DMS 273 (cell line): ENCODE results near the gene LRRC8E.

Experiments
- DNase-seq: peaks from one replicate; lab custom pipeline; 2025; ENCODE audit not compliant: unreplicated experiment; lab: John Stamatoyannopoulos, UW

Gene LRRC8E

GRCh38 chr19:7918615-7919421, 30.5 kb downstream of the LRRC8E start:
- DNase-seq, result no peak

GRCh38 chr19:7919610-7920518, 31.6 kb downstream of the LRRC8E start, which contains the start of gene SNAPC2:
SNAPC2 (plus strand) TSS chr19:7920338; CDS start chr19:7920367, 29 bp downstream.
- DNase-seq, result peak; percentile 98

GRCh38 chr19:7920519-7921301, 32.4 kb downstream of the LRRC8E start:
- DNase-seq, result peak; percentile 97

- peak; percentile 75 for DNase-seq
These were observed 33.1 kb downstream of the LRRC8E start for GRCh38 chr19:7921302-7921966.

GRCh38 chr19:7921967-7922835, 33.9 kb downstream of the LRRC8E start:
- no peak for DNase-seq

GRCh38 chr19:7922836-7923195, 34.5 kb downstream of the LRRC8E start:
- DNase-seq, result no peak

GRCh38 chr19:7923295-7924191, 35.2 kb downstream of the LRRC8E start:
- DNase-seq, result no peak

- DNase-seq, result peak; percentile 35
These were observed 35.9 kb downstream of the LRRC8E start for GRCh38 chr19:7924241-7924640.

GRCh38 chr19:7924651-7925170, 36.4 kb downstream of the LRRC8E start:
- no peak for DNase-seq

GRCh38 chr19:7925171-7925851, 37.0 kb downstream of the LRRC8E start:
- DNase-seq, result peak; percentile 91

- peak; percentile 87 for DNase-seq
These were observed 37.9 kb downstream of the LRRC8E start, which contains the start of gene CTXN1 for GRCh38 chr19:7926021-7926726. CTXN1 (minus strand) TSS chr19:7926135; CDS start chr19:7925538, 597 bp downstream.

GRCh38 chr19:7926727-7927604, 38.7 kb downstream of the LRRC8E start:
- peak; percentile 77 for DNase-seq

- DNase-seq, result peak; percentile 45
These were observed 39.5 kb downstream of the LRRC8E start for GRCh38 chr19:7927605-7928333.

GRCh38 chr19:7928334-7928706, 40.0 kb downstream of the LRRC8E start:
- peak; percentile 45 for DNase-seq
